ENCODE measurements around the gene SCAANT1.

Gene SCAANT1

GRCh38 chr3:63911873-63912767 lies at the start of gene SCAANT1:
SCAANT1 (minus strand) TSS chr3:63912383.
- Mint-ChIP-seq H3K27ac (peak within 1 kb of the TSS; percentile 81), H3K36me3 (ENCODE audit: low read depth) (peaks cover 44% of the 10 kb centered on the region), H3K4me1 (ENCODE audit: low read depth) (peaks cover 51% of the 10 kb centered on the region), H3K9me3 (no peaks in the 10 kb centered on the region), H3K4me3 (peak within 1 kb of the TSS; percentile 91), H3K27me3 (no peaks in the 10 kb centered on the region)
- intact Hi-C loops (cut with micrococcal nuclease), result loop anchor here (1.0 to 2.0 kb wide), 3 partner anchors 10 to 48 kb away; no protein-coding TSS in a partner anchor

GRCh38 chr3:63961891-63962290 lies 49.7 kb upstream of the SCAANT1 start:
- Mint-ChIP-seq H3K9me3 (no peaks in the 10 kb centered on the region), H3K4me3 (no peak overlapping the region), H3K27me3 (no peaks in the 10 kb centered on the region), H3K27ac (no peak overlapping the region), H3K36me3 (ENCODE audit: low read depth) (peaks cover 5% of the 10 kb centered on the region), H3K4me1 (ENCODE audit: low read depth) (peaks cover 36% of the 10 kb centered on the region)
- intact Hi-C loops (cut with micrococcal nuclease), result loop anchor here (5.0 kb wide), 1 partner anchor 40 kb away; no protein-coding TSS in a partner anchor

GRCh38 chr3:63960048-63960711 lies 48.0 kb upstream of the SCAANT1 start:
- intact Hi-C loops (cut with micrococcal nuclease), result loop anchor here (5.0 kb wide), 1 partner anchor 38 kb away; no protein-coding TSS in a partner anchor
- Mint-ChIP-seq H3K4me3 (peak overlapping the region; percentile 57), H3K36me3 (ENCODE audit: low read depth) (peaks cover 22% of the 10 kb centered on the region), H3K4me1 (ENCODE audit: low read depth) (peaks cover 21% of the 10 kb centered on the region), H3K9me3 (no peaks in the 10 kb centered on the region), H3K27me3 (no peaks in the 10 kb centered on the region), H3K27ac (peak overlapping the region; percentile 51)

GRCh38 chr3:63959146-63959545 lies 47.0 kb upstream of the SCAANT1 start:
- H3K9me3 Mint-ChIP-seq, result no peaks in the 10 kb centered on the region
- H3K27ac Mint-ChIP-seq, result no peak overlapping the region
- H3K4me3 Mint-ChIP-seq, result no peak overlapping the region
- peaks cover 27% of the 10 kb centered on the region for H3K36me3 Mint-ChIP-seq (ENCODE audit: low read depth)
- intact Hi-C loops (cut with micrococcal nuclease), result loop anchor here (5.0 kb wide), 1 partner anchor 33 kb away; no protein-coding TSS in a partner anchor
- peaks cover 12% of the 10 kb centered on the region for H3K4me1 Mint-ChIP-seq (ENCODE audit: low read depth)
- no peaks in the 10 kb centered on the region for H3K27me3 Mint-ChIP-seq

GRCh38 chr3:63955830-63956545 lies 43.8 kb upstream of the SCAANT1 start:
- no peak overlapping the region for H3K4me3 Mint-ChIP-seq
- H3K9me3 Mint-ChIP-seq, result no peaks in the 10 kb centered on the region
- H3K27ac Mint-ChIP-seq, result no peak overlapping the region
- intact Hi-C loops (cut with micrococcal nuclease), result loop anchor here (5.0 kb wide), 1 partner anchor 36 kb away; no protein-coding TSS in a partner anchor
- peaks cover 16% of the 10 kb centered on the region for H3K4me1 Mint-ChIP-seq (ENCODE audit: low read depth)
- peaks cover 41% of the 10 kb centered on the region for H3K36me3 Mint-ChIP-seq (ENCODE audit: low read depth)
- no peaks in the 10 kb centered on the region for H3K27me3 Mint-ChIP-seq

- intact Hi-C loops (cut with micrococcal nuclease), result loop anchor here (5.0 kb wide), 1 partner anchor 37 kb away; no protein-coding TSS in a partner anchor
- H3K4me3 Mint-ChIP-seq, result no peak overlapping the region
- H3K27ac Mint-ChIP-seq, result peak overlapping the region; percentile 56
- H3K9me3 Mint-ChIP-seq, result no peaks in the 10 kb centered on the region
- peaks cover 41% of the 10 kb centered on the region for H3K36me3 Mint-ChIP-seq (ENCODE audit: low read depth)
- peaks cover 11% of the 10 kb centered on the region for H3K4me1 Mint-ChIP-seq (ENCODE audit: low read depth)
- H3K27me3 Mint-ChIP-seq, result no peaks in the 10 kb centered on the region
These were observed 43.0 kb upstream of the SCAANT1 start for GRCh38 chr3:63955036-63955650.

GRCh38 chr3:63954182-63954581 lies 42.0 kb upstream of the SCAANT1 start:
- no peak overlapping the region for H3K4me3 Mint-ChIP-seq

GRCh38 chr3:63952248-63952594 lies 40.0 kb upstream of the SCAANT1 start:
- H3K9me3 Mint-ChIP-seq, result no peaks in the 10 kb centered on the region
- H3K27me3 Mint-ChIP-seq, result no peaks in the 10 kb centered on the region
- intact Hi-C loops (cut with micrococcal nuclease), result no loop called here
- H3K27ac Mint-ChIP-seq, result no peak overlapping the region
- peaks cover 41% of the 10 kb centered on the region for H3K36me3 Mint-ChIP-seq (ENCODE audit: low read depth)
- no peak overlapping the region for H3K4me3 Mint-ChIP-seq
- peaks cover 17% of the 10 kb centered on the region for H3K4me1 Mint-ChIP-seq (ENCODE audit: low read depth)

More at GRCh38 chr3:63954182-63954581, 42.0 kb upstream of the SCAANT1 start:
- Mint-ChIP-seq H3K36me3 (ENCODE audit: low read depth) (peaks cover 41% of the 10 kb centered on the region), H3K27me3 (no peaks in the 10 kb centered on the region), H3K4me1 (ENCODE audit: low read depth) (peaks cover 6% of the 10 kb centered on the region), H3K9me3 (no peaks in the 10 kb centered on the region), H3K27ac (no peak overlapping the region)
- intact Hi-C loops (cut with micrococcal nuclease), result no loop called here

GRCh38 chr3:63951492-63952247 lies 39.5 kb upstream of the SCAANT1 start:
- Mint-ChIP-seq H3K9me3 (no peaks in the 10 kb centered on the region), H3K4me1 (ENCODE audit: low read depth) (peaks cover 18% of the 10 kb centered on the region), H3K36me3 (ENCODE audit: low read depth) (peaks cover 43% of the 10 kb centered on the region), H3K4me3 (no peak overlapping the region), H3K27me3 (no peaks in the 10 kb centered on the region), H3K27ac (no peak overlapping the region)
- intact Hi-C loops (cut with micrococcal nuclease), result no loop called here

GRCh38 chr3:63950698-63951097 lies 38.5 kb upstream of the SCAANT1 start:
- Mint-ChIP-seq H3K27ac (no peak overlapping the region), H3K4me1 (ENCODE audit: low read depth) (peaks cover 28% of the 10 kb centered on the region), H3K4me3 (no peak overlapping the region), H3K36me3 (ENCODE audit: low read depth) (peaks cover 43% of the 10 kb centered on the region), H3K9me3 (no peaks in the 10 kb centered on the region), H3K27me3 (no peaks in the 10 kb centered on the region)
- intact Hi-C loops (cut with micrococcal nuclease), result no loop called here

- Mint-ChIP-seq H3K27ac (no peak overlapping the region), H3K4me3 (no peak overlapping the region), H3K36me3 (ENCODE audit: low read depth) (peaks cover 31% of the 10 kb centered on the region), H3K27me3 (no peaks in the 10 kb centered on the region), H3K4me1 (ENCODE audit: low read depth) (peaks cover 29% of the 10 kb centered on the region), H3K9me3 (no peaks in the 10 kb centered on the region)
- intact Hi-C loops (cut with micrococcal nuclease), result no loop called here
These were observed 36.8 kb upstream of the SCAANT1 start for GRCh38 chr3:63949005-63949404.

- H3K27me3 Mint-ChIP-seq, result no peaks in the 10 kb centered on the region
- H3K27ac Mint-ChIP-seq, result no peak overlapping the region
- peaks cover 31% of the 10 kb centered on the region for H3K36me3 Mint-ChIP-seq (ENCODE audit: low read depth)
- no peak overlapping the region for H3K4me3 Mint-ChIP-seq
- H3K9me3 Mint-ChIP-seq, result no peaks in the 10 kb centered on the region
- intact Hi-C loops (cut with micrococcal nuclease), result no loop called here
- H3K4me1 Mint-ChIP-seq (ENCODE audit: low read depth), result peaks cover 36% of the 10 kb centered on the region
These were observed 35.4 kb upstream of the SCAANT1 start for GRCh38 chr3:63947594-63947993.

- Mint-ChIP-seq H3K4me1 (ENCODE audit: low read depth) (peaks cover 40% of the 10 kb centered on the region), H3K9me3 (no peaks in the 10 kb centered on the region), H3K27me3 (no peaks in the 10 kb centered on the region), H3K36me3 (ENCODE audit: low read depth) (peaks cover 36% of the 10 kb centered on the region), H3K27ac (no peak overlapping the region), H3K4me3 (no peak overlapping the region)
- intact Hi-C loops (cut with micrococcal nuclease), result no loop called here
These were observed 34.6 kb upstream of the SCAANT1 start for GRCh38 chr3:63946753-63947152.
